M059J (cell line): ENCODE results near the gene C4orf33. TPM values are rescaled to one million over a fixed set of nuclear protein-coding genes. Genes with fewer than 3 reads are reported as not detected.

Source experiments
- DNase-seq: peaks from one replicate; pipeline ENCODE4 v3.0.0-alpha.2; 2012; ENCODE audit warnings: low read depth
- total RNA-seq: library from RNA; depleted of rRNA; stranded (reverse); fragments of >200 nt; shearing (Covaris generic); gene quantifications from 2 replicates; pipeline ENCODE4 v1.2.3, GENCODE V29; 2014; rRNA removed

Gene C4orf33
- total RNA-seq, 1 experiment from 2014 or later: 28.3 TPM

DNA sequence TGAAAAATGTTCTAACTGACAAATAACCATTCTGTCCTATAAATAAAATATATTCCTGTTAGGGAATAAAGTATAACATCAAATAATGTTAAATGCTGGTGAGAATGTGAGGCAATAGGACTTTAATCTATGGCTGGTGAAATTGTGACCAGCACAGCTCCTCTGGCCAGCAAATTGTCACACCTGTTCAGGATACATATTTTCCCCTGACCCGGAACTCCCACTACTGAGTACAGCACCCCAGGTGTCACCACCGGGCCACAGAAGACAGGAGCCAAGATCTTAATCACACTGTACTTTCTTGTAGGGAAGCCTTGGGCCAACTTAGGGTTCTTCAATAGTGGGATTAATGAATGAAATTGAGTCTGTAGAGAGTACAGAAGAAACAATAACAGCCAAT lies 33.2 kb downstream of the C4orf33 start:
- no peak for DNase-seq

DNA sequence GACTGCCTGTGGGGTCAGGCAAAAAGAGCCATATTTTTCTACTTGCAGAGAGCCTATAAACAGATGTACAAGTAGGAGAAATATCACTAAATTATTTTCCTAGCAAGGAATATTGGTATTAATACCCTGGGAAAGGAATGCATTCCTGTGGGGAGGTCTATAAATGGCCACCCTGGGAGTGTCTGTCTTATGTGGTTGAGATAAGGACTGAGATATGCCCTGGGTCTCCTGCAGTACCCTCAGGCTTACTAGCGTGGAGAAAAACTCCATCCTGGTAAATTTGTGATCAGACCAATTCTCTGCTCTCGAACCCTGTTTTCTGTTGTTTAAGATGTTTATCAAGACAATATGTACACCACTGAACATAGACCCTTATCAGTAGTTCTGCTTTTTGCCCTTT lies 35.4 kb downstream of the C4orf33 start:
- DNase-seq: no peak

DNA sequence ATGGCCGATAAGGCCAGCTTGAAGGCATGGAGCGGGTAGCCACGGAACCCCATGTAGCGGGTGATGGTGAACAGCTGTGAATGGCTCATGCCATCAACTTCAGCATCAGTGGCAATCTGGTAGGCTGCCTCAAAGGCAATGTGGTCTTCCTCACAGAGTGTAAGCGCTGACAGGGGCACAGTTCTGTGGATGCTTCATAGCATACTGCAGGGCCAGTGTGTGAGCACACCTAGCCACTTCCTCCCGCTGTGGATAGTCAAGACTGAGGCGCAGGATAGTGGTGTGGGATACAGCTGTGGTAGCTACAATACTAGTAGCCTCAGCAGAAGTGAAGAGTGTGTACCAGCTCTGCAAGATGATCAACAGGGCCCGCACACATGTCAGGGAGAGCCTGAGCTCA lies 40.5 kb downstream of the C4orf33 start:
- no peak for DNase-seq

DNA sequence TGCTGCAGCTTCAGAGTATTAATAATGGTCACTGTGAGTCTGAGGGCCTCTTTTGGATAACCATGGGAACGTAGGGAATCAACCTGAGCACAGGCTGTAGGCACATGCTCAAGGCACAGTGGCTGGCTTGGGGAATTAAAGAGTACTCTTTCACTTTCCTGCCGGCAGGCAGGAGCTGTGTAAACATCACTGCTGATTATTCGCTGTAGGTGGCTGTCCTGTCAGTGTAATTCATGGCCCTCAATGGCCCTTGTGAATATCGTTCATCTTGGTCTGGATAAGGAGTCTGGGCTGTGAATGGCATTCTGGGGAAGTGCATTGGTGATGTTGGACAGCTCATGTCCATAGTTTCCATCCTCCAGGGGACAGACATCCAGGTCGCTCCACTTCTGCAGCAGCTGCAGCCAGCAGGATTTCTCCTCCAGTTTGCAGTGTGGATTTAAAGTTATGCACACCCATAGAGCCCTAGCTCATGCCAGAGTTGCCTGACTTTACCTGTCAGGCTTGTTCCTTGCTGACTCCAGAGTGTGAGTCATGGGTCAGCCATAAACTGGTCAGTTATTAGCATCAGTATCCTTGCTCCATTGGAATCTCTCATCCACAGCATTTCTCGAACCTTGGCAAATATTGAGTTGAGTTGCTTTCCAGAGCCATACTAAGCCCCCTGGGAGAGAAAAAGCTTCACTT lies 43.0 kb downstream of the C4orf33 start:
- no peak for DNase-seq

DNA sequence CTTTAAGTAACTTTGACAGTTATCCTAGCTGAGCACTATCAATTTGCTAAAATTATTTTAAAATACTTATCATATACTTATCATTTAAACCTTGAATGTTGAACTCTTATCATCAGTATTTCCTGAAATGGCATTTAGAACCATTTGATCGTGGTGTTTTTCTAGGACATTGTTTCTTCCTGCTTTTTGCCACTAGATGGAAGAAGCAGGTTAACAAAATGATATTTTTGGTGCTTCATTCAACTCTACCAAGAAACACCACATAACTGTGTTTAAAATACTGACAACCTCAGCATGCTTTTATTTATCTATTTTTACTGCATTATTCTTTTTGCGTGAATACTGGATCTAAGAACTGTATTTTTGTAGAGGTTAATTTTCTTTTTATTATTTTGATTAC lies 44.6 kb downstream of the C4orf33 start:
- DNase-seq: no peak

DNA sequence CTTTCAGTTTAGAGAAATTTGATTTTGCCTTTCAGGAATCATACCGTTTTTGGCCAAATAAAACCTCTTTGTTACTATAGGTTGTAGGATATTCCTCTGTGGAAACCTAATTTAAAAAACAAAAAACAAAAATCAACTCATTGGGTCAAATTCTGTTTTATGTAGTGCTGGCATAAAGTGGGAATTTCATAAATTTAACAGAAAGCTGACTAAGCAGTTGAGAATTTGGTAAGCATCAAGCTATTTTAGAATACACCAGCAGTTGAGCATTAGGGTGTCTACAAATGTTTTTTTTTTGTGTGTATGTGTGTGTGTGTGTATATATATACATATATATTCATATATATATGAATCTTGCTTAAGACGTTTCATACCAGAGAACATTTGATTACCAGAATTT lies 47.4 kb downstream of the C4orf33 start:
- no peak for DNase-seq

DNA sequence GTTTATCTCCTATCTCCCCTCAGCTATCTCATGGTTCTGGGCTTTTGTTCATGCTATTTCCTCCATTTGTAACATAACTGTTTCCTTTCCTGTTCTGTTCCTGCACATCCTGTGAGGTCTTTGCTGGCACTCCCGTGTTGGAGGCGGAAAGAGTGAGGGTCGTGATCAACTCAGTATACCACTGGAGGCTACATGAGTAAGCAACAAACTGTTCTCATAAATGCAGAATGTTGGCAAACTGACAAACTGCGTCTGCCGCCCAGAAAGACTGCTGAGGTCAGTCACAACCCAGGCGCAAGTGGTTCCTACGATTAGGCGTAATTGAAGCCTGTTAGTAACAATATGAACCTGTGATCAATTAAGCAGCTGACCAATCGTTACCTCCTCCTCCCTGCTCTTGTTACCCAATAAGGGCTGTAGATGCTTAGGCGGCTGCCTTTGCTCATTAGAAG lies 48.8 kb downstream of the C4orf33 start:
- DNase-seq: no peak

DNA sequence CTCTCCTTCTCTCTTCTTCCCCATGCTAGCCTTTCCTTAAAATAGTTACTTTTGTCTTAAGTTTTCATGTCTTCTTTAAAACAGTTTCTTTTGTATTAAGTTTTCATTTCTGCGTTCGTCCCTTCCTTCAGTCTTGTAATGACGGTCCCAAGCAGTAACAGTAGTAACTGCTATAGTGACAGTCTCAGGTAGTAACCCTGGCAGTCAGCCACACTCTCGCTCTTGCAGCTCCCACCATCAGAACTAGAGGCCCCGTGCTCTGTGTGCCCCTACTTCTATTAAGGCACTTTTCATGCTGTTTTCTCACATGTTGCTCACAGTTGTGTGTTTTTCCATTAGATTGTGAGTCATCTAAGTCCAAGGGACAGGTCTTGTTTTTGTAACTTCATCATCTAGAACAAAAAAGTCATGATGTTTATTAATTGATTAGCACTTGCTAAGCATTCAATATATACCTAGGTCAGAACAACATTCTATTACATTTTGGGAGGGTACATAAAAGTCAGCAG lies 49.3 kb downstream of the C4orf33 start:
- no peak for DNase-seq

DNA sequence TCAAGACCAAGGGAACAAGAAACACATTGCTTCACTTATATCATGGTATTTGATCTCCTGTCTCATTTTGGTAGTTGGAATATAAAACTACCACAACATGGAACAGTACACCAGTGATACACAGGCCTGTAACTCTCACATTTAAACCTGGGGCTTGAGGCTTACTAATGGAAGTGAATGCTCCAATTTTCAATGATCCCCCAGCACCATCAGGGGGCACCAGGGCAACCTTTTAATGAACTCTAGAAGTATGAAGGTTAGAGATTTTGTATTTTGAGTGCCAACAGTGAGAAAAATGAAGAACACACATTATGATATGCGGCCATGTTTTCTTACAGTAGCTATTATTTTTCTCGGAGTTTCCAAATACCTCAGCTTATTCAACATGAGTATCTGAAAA lies 50.7 kb downstream of the C4orf33 start:
- DNase-seq: no peak

DNA sequence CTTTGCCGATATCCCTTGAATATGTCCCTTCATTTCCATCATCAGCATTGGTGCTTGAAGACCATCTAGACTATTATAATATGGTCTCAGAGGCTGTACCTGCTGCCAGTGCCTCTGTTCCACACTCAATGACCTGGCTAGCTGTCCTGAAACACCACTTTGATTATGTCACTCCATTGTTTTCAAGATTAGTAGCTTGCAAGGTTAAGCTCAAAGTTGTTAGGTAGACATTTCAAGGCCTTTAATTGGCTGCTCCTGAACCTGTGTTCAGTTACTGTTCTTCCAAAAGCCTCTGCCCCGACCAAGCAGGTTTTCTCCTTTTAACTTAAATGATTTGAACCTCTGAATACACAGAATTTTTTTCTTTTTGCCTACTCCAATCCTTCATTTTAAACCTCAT lies 52.9 kb downstream of the C4orf33 start:
- DNase-seq: no peak

DNA sequence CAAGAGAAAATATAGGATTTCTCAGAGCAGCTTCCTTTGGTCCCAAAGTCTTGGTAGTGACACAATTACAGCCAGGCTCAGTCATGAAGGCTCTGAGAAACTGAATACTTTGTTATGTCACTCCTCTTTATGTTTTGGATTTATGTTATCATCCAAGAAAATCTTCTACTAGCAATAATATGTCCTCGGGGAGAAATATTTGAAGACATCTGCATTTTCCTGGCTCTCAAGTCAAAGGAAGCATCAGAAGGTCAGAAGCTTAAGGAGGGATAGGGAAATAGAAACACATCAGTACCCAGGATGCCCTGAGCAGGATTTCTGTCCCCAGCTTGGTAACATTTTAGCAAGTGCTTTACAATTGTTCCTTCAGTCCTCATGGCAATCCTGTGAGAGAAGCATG lies 54.0 kb downstream of the C4orf33 start:
- no peak for DNase-seq

DNA sequence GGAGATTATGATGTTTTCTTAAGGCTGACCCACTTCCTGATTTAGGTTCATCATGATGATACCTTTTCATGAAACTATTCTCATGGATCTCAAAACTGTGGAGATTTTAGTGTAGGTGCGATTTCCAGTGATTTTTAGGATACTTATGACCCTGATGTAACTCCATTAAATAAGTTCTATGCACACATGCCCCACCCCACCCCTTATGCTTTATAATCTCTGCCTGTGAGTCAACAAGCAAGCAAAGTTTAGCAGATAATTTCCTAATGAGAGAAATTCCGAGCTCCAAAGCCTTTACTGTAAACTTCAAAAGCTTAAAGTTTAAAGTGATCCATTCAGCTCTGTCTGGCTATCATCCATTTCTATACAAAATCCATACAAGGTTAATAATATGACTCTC lies 56.4 kb downstream of the C4orf33 start:
- no peak for DNase-seq

DNA sequence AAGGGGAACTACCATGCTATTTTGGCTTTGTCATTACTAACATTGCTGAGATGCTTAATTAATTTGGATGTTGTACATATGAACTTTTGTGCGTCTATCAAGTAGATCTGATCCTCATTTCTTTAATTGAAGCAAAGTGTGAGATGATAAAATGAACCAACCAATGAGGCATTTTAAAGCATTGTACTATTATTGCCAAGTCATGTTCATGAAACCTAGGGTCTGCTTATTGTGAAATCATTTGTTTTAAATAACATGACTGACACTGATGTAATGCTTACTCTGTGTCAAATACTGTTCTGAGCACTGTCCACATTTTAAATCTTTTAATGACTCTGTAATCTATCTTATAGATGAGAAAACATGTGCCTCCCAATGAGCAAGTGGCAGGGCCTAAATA lies 57.7 kb downstream of the C4orf33 start:
- DNase-seq: no peak

DNA sequence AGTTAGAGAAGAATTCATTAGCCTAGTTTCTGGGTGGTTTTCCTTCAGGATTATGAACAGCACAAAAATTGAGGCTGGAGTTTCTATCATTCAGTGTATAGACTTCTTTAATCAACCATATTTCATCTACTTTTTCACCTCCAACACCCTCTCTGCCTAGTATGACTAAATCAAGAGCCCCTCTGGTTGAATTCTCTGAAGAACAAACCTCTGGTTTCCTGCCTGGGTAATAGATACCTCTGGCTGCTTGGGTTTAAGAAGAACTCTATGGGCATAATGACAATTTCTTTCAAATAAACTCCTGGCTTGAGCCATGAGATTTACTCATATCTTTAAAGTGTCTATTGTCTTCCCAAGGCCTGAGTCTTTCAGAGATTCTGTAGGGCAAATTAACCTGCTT lies 66.5 kb downstream of the C4orf33 start:
- DNase-seq: no peak

DNA sequence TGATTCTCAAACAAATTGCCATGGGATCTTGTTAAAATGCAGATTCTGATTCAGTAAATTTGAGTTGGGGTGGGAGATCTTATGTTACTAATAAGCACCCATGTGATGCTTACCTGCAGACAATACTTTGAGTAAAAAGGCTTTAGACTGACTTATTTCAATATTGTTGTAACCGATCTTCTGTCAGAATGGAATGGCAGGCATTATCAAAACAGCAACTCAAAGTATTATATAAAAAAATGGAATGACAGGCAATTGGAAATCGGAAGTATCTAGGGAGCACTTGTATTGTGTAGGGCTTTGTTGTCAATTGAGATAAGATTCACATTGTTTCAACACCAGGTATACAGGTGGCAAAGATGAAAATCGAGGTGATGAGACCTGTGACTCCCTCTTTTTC lies 67.5 kb downstream of the C4orf33 start:
- no peak for DNase-seq

DNA sequence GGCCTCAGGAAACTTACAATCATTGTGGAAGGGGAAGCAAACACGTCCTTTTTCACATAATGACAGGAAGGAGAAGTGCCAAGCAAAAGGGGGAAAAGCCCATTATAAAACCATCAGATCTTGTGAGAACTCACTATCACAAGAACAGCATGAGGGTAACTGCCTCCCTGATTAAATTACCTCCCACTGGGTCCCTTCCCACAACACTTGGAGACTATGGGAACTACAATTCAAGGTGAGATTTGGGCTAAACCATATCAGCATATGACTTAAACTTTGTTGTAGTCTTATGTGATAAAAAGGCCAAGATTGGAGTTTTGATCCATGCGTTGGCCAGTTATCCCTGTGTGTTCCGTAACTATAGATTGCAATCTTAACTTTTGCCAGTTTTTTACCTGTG lies 68.3 kb downstream of the C4orf33 start:
- DNase-seq: no peak

Other genes starting within 250 kb of the C4orf33 start
- gene SCLT1, start 2.6 kb upstream of the C4orf33 start, total RNA-seq: 10.6 and 16.0 TPM in 2 replicates